ENCODE results near the gene DOCK3.

DOCK3 gene

DNA sequence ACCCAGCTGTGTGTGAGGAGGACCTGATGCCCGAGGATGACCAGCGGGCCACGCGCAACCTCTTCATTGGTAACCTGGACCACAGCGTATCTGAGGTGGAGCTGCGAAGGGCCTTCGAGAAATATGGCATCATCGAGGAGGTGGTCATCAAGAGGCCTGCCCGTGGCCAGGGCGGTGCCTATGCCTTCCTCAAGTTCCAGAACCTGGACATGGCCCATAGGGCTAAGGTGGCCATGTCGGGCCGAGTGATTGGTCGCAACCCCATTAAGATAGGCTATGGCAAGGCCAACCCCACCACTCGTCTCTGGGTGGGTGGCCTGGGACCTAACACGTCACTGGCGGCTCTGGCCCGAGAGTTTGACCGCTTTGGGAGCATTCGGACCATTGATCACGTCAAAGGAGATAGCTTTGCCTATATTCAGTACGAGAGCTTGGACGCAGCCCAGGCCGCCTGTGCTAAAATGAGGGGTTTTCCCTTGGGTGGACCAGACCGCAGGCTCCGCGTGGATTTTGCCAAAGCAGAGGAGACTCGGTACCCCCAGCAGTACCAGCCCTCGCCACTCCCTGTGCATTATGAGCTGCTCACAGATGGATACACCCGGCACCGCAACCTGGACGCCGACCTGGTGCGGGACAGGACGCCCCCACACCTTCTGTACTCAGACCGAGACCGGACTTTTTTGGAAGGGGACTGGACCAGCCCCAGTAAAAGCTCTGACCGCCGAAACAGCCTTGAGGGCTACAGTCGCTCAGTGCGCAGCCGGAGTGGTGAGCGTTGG is 717.8 kb downstream of the DOCK3 start:
- DNase-seq = no peak

DNA sequence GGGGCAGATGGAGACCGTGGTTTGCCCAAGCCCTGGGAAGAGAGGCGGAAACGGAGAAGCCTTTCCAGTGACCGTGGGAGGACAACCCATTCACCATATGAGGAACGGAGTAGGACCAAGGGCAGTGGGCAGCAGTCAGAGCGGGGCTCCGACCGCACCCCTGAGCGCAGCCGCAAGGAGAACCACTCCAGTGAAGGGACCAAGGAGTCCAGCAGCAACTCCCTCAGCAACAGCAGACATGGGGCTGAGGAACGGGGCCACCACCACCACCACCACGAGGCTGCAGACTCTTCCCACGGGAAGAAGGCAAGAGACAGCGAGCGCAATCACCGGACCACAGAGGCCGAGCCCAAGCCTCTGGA is 718.4 kb downstream of the DOCK3 start:
- no peak for DNase-seq

DNA sequence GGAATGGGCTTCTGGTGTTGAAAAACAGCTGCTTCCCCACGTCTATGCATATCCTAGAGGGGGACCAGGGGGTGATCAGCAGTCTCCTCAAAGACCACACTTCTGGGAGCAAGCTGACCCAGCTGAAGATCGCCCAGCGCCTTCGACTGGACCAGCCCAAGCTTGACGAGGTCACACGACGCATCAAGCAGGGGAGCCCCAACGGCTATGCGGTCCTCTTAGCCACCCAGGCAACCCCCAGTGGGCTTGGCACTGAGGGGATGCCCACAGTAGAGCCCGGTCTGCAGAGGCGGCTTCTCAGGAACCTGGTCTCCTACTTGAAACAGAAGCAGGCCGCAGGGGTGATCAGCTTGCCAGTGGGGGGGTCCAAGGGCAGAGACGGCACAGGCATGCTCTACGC is 718.8 kb downstream of the DOCK3 start:
- no peak for DNase-seq

DNA sequence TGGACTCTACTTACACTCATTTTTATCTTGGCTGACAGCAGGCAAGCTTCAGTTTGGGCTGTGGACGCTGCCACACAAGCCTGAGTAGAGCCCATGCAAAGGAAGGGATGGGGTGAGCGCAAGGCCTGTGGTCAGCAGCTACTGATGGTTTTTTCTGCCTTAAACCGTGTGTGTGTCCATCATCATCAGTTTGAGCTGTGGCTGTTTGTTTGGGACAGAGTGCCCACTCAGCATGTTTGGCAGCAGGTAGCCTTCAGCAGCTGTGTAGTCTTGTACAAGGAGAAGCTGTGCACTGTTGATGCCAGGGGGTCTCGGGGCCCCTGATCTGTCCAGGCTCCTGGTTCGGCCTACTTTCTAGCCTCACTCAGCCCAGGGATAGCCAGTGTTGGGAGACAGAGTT is 719.8 kb downstream of the DOCK3 start:
- DNase-seq = no peak

DNA sequence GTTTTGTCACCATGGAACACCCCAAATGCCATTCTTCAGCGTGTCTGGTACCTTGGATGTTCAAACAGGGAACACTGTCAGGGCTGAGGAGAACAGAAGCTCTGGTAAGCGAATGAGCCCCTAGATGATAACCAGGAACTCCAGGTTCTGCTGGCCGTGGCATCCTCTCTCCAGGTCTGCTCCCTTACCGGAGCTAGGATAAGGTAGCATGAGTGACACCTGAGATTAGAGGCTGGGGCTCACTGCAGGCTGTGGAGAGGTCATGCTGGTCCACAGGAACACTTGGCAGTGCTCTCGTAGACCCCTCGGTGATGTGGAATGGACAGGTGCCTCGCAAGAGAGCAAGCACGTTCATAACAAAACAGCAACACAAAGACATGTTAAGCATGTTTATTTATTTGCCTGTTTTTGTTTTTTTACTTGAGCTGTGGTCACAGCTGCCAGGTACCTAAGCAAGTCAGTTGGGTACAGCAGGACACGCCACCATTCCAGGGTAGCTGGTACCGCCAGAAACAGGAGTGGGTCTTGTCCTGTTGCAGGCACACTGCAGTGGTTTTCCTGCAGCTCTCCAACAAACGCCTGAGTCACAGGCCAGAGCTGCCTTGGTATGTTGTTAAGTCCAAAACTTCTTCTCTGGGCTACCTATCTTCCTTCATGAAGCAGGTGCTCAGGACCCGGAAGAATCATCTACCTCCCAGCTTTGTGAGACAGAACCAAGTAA is 720.9 kb downstream of the DOCK3 start:
- no peak for DNase-seq

DNA sequence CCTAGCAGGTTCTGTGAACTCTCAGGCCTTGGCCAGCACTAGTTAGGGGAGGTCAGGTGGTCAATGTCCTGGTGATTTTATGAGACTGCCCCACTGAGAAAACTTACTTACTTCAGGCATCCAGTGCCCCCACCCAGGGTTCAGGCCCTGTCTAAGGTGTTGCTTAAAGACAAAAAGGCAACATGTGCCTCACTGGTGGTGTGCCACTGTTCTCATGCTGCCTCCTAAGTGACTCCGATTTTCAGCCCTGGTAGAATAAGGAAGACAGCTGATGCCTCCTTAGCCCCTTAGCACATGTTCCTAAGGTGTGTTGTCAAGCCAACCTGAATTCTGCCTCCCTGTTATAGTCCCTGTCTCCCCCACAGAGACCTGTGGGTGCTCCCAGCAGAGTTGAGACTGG is 721.7 kb downstream of the DOCK3 start:
- no peak for DNase-seq

DNA sequence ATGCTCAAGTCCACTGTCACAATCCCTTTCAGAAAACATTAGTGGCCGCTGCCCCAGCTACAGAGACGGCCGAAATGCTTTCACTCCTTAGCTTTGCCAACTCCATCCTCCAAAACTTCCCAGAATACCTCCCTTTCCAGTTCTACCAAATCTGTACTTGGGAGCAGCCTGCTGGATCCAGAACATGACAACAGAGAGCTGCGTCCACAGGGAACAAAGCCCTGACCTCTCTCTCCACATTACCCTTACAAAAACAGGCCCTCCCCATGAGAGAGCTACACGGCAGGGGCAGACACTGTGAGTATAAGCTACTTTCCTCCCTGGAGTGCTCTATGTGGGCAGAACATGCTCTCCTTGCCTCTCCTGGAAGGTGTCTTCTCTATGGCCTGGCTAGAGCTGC is 722.7 kb downstream of the DOCK3 start:
- no peak for DNase-seq

DNA sequence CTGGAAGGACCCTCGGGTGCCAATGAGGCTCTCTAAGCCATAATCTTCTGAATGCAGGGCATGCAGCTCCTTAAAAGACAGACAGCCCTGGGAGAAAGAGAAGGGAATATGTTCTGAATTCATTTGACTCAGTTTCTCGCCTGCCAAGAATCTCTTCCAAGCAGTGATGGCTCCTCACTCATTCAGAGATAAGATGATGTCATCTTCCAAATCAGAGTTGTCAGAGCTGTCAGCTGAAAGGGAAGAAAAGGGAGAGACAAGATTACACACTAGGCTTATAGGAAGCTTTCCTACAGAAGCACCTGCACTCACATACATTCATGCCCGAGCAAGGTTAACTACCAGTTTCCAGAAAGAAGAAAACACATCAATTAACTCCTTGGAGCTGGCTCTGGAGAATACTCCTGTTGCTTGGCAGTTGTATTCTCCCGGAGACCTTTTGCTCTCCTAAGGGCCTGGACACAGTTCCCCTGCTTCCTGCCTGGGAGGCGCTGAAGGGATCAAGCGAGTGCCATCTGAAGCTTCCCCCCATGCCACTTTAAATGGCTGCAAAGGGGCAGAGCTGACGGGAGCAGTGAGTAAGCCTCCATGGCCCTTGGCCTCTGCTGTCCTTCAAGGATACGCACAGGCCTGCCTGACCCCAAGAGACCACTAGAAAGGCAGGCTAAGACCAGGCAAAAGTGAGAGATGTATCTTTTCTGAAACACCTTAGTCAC is 724.0 kb downstream of the DOCK3 start:
- no peak for DNase-seq

DNA sequence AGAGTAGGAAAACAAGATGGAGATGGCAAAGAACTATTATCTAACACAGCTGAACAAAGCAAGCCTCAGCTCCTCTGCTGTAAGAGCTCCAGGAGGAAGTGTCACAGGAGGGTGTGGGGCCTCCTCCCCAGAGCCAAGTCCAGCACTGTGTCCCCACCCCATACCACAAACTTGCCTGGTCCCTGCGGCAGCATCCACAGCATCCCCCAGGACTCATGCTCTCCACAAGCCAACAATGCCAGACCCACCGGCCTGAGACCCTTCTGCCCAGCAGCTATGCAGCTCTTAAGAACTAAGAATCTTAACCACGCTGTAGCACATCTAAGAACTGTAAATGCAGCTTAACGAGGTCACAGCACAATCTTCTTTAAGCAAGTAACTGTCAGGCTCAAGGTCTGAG is 725.4 kb downstream of the DOCK3 start:
- no peak for DNase-seq

DNA sequence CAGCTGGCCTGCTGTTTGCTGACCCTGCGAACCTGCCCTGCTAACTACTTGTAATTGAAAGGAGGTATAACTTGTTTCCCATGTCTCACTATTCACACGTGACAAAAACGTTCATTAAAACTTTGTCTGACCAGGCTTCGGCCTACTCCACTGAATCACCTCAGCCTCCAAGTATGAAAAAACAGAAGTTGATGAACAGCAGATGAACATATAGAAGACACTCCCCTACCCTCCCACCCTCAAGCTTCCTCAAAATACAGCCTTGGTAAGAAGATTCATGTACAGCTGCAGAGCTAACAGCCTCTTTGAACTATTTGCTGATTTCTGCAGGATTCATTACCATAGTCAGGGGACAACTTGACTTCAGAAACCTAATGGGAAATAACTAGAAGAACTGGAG is 727.0 kb downstream of the DOCK3 start:
- DNase-seq = no peak

DNA sequence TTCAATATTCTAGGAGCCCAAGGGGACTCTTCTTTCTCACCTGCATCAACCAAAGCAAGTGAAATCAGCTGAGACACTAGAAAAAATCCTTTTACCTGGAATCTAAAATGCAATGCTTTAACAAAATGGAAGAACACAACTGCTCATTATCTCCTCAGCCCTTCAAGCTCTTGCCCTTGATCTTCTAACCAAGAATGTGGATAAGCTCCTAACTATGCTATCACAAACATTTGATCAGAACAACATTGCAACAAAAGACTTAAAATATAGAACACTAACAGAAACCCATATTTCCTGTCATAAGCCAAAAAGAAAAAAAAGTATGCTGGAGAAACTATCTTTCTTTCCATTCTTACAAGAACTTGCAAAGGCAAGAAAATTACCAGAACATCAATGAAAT is 728.9 kb downstream of the DOCK3 start:
- DNase-seq = no peak

DNA sequence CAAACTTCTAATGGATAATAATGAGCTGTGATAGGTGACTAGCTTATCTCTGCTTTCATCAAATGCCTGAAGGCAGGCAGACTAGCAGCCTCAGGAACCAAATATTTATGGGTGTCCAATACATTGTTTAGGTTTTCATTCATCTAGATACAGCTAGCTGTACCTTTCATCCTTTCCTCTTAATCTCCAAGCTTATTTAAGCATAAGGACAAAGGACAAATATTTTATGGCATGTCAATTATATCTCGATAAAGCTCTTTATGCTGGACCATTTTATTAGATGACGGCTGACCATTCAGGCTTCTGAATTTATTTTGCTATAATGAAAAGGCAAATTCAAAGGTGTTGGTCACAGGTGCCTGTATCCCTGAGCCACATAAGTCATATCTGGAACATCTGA is 733.3 kb downstream of the DOCK3 start:
- DNase-seq = no peak

DNA sequence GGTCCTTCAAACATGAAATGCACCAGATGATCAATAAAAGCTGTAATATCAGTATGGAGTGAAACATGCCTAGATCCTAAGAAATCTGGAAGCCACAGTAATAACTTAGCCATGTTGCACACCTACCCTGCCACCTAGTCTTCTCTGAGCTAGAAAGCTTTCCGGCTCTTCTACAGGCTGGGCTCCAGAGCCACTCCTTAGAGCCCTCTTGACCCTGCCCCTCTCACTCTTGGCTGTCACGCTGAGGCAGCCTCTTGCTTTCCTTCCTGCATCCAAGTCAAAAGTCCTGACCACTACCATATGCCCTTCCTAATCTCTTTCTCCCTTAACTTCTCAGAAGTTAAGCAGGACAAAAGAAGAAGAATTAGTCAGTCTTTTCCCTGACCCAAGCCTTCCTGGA is 734.1 kb downstream of the DOCK3 start:
- no peak for DNase-seq

DNA sequence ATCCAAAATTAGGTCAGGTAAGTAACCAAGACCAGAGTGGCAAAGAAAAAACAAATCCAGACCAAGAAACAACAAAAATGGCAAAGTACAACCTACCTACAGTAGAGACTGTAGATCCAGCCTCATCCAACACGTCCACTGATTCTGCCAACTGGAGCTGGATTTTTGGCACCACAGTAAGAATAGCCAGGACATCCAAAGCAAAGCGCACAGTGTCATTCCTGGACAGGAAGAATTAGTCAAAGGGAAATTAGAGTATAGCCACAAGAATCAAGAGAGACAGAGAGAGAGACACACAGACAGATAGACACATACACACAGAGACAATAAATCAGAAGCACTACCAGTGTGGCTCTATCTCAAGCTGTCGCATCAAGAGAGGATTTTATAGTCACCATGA is 747.5 kb downstream of the DOCK3 start:
- no peak for DNase-seq

DNA sequence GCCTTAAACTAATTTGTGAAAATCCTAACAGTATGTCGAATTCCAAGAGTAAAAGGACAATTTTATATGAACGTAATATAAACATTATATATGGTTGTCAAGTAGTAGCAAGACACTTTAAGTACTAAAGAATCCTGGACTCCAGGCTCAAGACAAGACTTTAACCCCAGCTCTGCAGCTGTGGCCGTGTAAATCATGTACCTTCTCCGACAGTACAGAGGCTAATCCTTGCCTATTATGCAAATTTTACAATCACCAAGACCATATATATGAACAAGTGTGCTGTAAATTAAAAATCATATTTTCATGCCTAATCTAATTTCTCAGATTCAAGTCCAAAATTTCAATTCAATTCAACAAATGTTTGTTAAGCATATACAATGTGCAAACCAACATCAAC is 752.2 kb downstream of the DOCK3 start:
- no peak for DNase-seq

DNA sequence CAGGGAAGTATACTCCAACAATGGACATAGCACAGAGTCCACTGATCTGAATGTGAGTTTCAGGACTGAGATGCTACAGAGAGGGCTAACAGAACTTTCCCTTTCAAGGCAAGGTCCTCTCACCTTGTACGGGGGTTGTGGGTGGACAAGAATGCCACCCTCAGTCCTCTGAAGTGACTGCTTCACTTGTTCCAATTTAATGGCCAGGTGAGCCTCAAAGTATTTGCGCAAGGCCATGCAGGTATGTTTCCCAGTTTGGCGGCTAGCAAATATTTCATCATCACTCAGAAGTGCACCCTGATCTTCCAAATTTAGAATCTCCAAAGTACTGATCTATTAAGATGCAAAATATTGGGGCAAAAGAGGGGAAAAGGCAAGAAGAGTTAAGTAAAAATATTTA is 754.4 kb downstream of the DOCK3 start:
- no peak for DNase-seq

Data from activated CD4-positive, alpha-beta T cell treated with anti-CD3 and anti-CD28 coated beads, Interleukin-2, amount 50 U/mL, for 16 hours (primary cell).